ENCODE data around the gene MYH4.

- no peak for TF ChIP-seq POLR2A (IDR thresholded peaks at IDR 0.05; ENCODE audit: control extremely low read depth in 1 of 2, low read depth in 2 of 2, low read length in 2 of 2)
- TF ChIP-seq ATF2 (IDR thresholded peaks at IDR 0.05; ENCODE audit: low read length), result no peak
- TF ChIP-seq POLR2AphosphoS5 (IDR thresholded peaks at IDR 0.05; ENCODE audit: low read depth, low read length), result no peak
Measured at GRCh38 chr17:10518271-10519037, 49.1 kb upstream of the MYH4 start, which contains the start of gene MYH1.
